Fibroblast of skin of abdomen (primary cell): ENCODE measurements around the gene UNC13A. TPM values are rescaled to one million over a fixed set of nuclear protein-coding genes. Genes with fewer than 3 reads are reported as not detected.

Experiments
- DNase-seq: peaks from one replicate; pipeline ENCODE4 v3.0.0-alpha.2; 2013
- polyA plus RNA-seq, 2 experiments: library from polyadenylated mRNA; unstranded; fragments of 120-200 nt; gene quantifications; one replicate each; pipeline ENCODE4 v1.2.1, GENCODE V29; 2013; ENCODE audit not compliant: insufficient read length in 2 of 2

The UNC13A gene
- polyA plus RNA-seq (2013, experiment 1 of 2; ENCODE audit: insufficient read length): 0.06 TPM
- polyA plus RNA-seq (2013, experiment 2 of 2; ENCODE audit: insufficient read length): 0.09 TPM

GRCh38 chr19:17687857-17688784, at the start of gene UNC13A:
Gene UNC13A, minus strand, starts transcription at chr19:17688354. Its CDS starts 155 bp downstream, at chr19:17688199.
- no peak for DNase-seq

GRCh38 chr19:17737690-17738153, 49.6 kb upstream of the UNC13A start:
- DNase-seq: no peak

GRCh38 chr19:17735410-17735809, 47.3 kb upstream of the UNC13A start:
- DNase-seq: no peak

- no peak for DNase-seq
These were observed 46.0 kb upstream of the UNC13A start for GRCh38 chr19:17734146-17734545.

- DNase-seq: no peak
These were observed 45.0 kb upstream of the UNC13A start for GRCh38 chr19:17733127-17733526.

GRCh38 chr19:17727843-17728242, 39.7 kb upstream of the UNC13A start:
- no peak for DNase-seq

- DNase-seq: no peak
These were observed 39.0 kb upstream of the UNC13A start for GRCh38 chr19:17726964-17727773.

GRCh38 chr19:17726136-17726741, 38.1 kb upstream of the UNC13A start:
- DNase-seq: no peak

GRCh38 chr19:17725422-17726078, 37.4 kb upstream of the UNC13A start:
- DNase-seq: no peak

GRCh38 chr19:17724655-17725054, 36.5 kb upstream of the UNC13A start:
- no peak for DNase-seq

- DNase-seq: no peak
These were observed 34.6 kb upstream of the UNC13A start for GRCh38 chr19:17722655-17723240.

GRCh38 chr19:17721821-17722220, 33.7 kb upstream of the UNC13A start:
- no peak for DNase-seq

- no peak for DNase-seq
These were observed 33.0 kb upstream of the UNC13A start for GRCh38 chr19:17721111-17721628.

GRCh38 chr19:17720440-17720839, 32.3 kb upstream of the UNC13A start:
- no peak for DNase-seq

GRCh38 chr19:17719730-17720400, 31.7 kb upstream of the UNC13A start:
- no peak for DNase-seq

GRCh38 chr19:17718947-17719711, 31.0 kb upstream of the UNC13A start, which contains the start of gene MAP1S:
Gene MAP1S, plus strand, starts transcription at chr19:17719480. Its CDS starts 23 bp downstream, at chr19:17719503.
- DNase-seq: peak; percentile 59

GRCh38 chr19:17718550-17718946, 30.4 kb upstream of the UNC13A start:
- no peak for DNase-seq

GRCh38 chr19:17716309-17716929, 28.3 kb upstream of the UNC13A start:
- no peak for DNase-seq

GRCh38 chr19:17711851-17712250, 23.7 kb upstream of the UNC13A start:
- no peak for DNase-seq
